Activated CD8-positive, alpha-beta memory T cell treated with anti-CD3 and anti-CD28 coated beads, Interleukin-2, amount 50 U/mL, for 1 hour (primary cell): ENCODE results near the gene ROR1.

Experiments
- DNase-seq: peaks from one replicate; pipeline ENCODE4 v3.0.0-alpha.2; 2020; ENCODE audit errors: extremely low read depth

Gene ROR1

GRCh38 chr1:63773815-63774616, at the start of gene ROR1:
Gene ROR1, plus strand, starts transcription at chr1:63774017.
- no peak for DNase-seq

GRCh38 chr1:63724375-63724899, 49.4 kb upstream of the ROR1 start:
- DNase-seq, result no peak

- DNase-seq, result no peak
Observed at GRCh38 chr1:63728611-63729226, 45.1 kb upstream of the ROR1 start.

- DNase-seq, result no peak
Observed at GRCh38 chr1:63729227-63729620, 44.6 kb upstream of the ROR1 start.

- DNase-seq, result no peak
Observed at GRCh38 chr1:63730211-63730610, 43.6 kb upstream of the ROR1 start.

- no peak for DNase-seq
Observed at GRCh38 chr1:63731117-63732043, 42.4 kb upstream of the ROR1 start.

- DNase-seq, result no peak
Observed at GRCh38 chr1:63732666-63733065, 41.2 kb upstream of the ROR1 start.

GRCh38 chr1:63738772-63739171, 35.0 kb upstream of the ROR1 start:
- no peak for DNase-seq

- DNase-seq, result no peak
Observed at GRCh38 chr1:63739452-63739851, 34.4 kb upstream of the ROR1 start.

- no peak for DNase-seq
Observed at GRCh38 chr1:63740432-63740831, 33.4 kb upstream of the ROR1 start.

GRCh38 chr1:63742526-63742925, 31.3 kb upstream of the ROR1 start:
- DNase-seq, result no peak

GRCh38 chr1:63743781-63744180, 30.0 kb upstream of the ROR1 start:
- DNase-seq, result no peak

- DNase-seq, result no peak
Observed at GRCh38 chr1:63746129-63746864, 27.5 kb upstream of the ROR1 start.

GRCh38 chr1:63747445-63747844, 26.4 kb upstream of the ROR1 start:
- DNase-seq, result no peak

GRCh38 chr1:63748046-63748580, 25.7 kb upstream of the ROR1 start:
- DNase-seq, result no peak

GRCh38 chr1:63748641-63749040, 25.2 kb upstream of the ROR1 start:
- DNase-seq, result no peak

GRCh38 chr1:63750721-63751120, 23.1 kb upstream of the ROR1 start:
- no peak for DNase-seq

- no peak for DNase-seq
Observed at GRCh38 chr1:63752176-63752575, 21.6 kb upstream of the ROR1 start.

- no peak for DNase-seq
Observed at GRCh38 chr1:63753591-63753990, 20.2 kb upstream of the ROR1 start.

GRCh38 chr1:63756839-63757238, 17.0 kb upstream of the ROR1 start:
- DNase-seq, result no peak

GRCh38 chr1:63757334-63757733, 16.5 kb upstream of the ROR1 start:
- no peak for DNase-seq
